Measurements from ENCODE around the gene RAD51B.

GRCh38 chr14:68463299-68463698 is 643.7 kb downstream of the RAD51B start:
- TF ChIP-seq CTCF (IDR thresholded peaks at IDR 0.05) = no peak
- TF ChIP-seq EP300 (IDR thresholded peaks at IDR 0.05; ENCODE audit: low read depth) = no peak
- no peak for TF ChIP-seq POLR2A (IDR thresholded peaks at IDR 0.05)
